ENCODE data around the gene G3BP2.

DNA sequence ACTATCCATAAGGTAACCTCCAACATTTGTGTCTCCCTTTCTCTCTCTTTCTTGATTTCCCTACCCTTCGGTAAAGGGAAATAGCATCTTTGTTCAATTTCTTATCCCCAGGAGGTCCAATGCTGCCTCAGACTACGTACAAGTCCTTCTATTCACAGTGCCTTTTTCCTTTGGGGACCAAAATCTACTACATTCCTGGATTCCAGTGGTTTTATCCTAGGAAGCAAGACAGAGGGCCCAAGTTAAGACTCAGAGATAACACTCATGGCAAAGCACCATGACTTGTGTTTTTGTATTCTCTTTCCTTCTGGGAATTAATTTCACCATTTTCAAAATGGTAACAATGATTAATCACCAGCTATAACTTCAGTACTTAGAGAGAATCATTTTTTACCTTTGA is 10.6 kb downstream of the G3BP2 start:
- TF ChIP-seq EZH2 (IDR thresholded peaks at IDR 0.05; ENCODE audit: insufficient read depth, poor library complexity, severe bottlenecking) (no peak), EZH2phosphoT487 (IDR thresholded peaks at IDR 0.05; ENCODE audit: insufficient read depth, low read depth) (no peak)

All from GM23248 (cell line).